H9 (cell line): ENCODE data around the gene FOS. TPM values are rescaled to one million over a fixed set of nuclear protein-coding genes. Genes with fewer than 3 reads are reported as not detected.

Experiments
- DNase-seq: peaks from one replicate; pipeline ENCODE4 v3.0.0-alpha.2; 2017
- H2AFZ ChIP-seq: one replicate; pipeline ENCODE4 v1.6.1; 2013; ENCODE audit warnings: mild to moderate bottlenecking, low read length, control low read depth, moderate library complexity
- H2AK5ac ChIP-seq: 2 replicates; pipeline ENCODE4 v1.6.1; 2013; ENCODE audit warnings: low read length, control low read depth, mixed read lengths; ENCODE audit not compliant: insufficient read length
- H2BK120ac ChIP-seq: one replicate; pipeline ENCODE4 v1.6.1; 2013; ENCODE audit warnings: low read depth, mild to moderate bottlenecking, low read length, control low read depth, inconsistent platforms; ENCODE audit not compliant: poor library complexity, severe bottlenecking
- H2BK12ac ChIP-seq: 2 replicates; pipeline ENCODE4 v1.6.1; 2013; ENCODE audit warnings: low read length, control low read depth, mixed read lengths, low read depth; ENCODE audit not compliant: insufficient read length
- H2BK15ac ChIP-seq: 2 replicates; pipeline ENCODE4 v1.6.1; 2013; ENCODE audit warnings: low read depth, low read length, control low read depth
- H2BK20ac ChIP-seq: one replicate; pipeline ENCODE4 v1.6.1; 2013; ENCODE audit warnings: low read depth, mild to moderate bottlenecking, low read length, control low read depth, inconsistent platforms; ENCODE audit not compliant: poor library complexity, severe bottlenecking
- H2BK5ac ChIP-seq: 2 replicates; pipeline ENCODE4 v1.6.1; 2013; ENCODE audit warnings: low read length, control low read depth, mixed read lengths; ENCODE audit not compliant: insufficient read length
- H3K14ac ChIP-seq: 2 replicates; pipeline ENCODE4 v1.6.1; 2013; ENCODE audit warnings: low read length, control low read depth; ENCODE audit not compliant: insufficient read depth
- H3K18ac ChIP-seq: 2 replicates; pipeline ENCODE4 v1.6.1; 2013; ENCODE audit warnings: low read depth, mild to moderate bottlenecking, mixed read lengths, low read length, control low read depth; ENCODE audit not compliant: insufficient read length
- H3K23ac ChIP-seq: 2 replicates; pipeline ENCODE4 v1.6.1; 2013; ENCODE audit warnings: low read length, control low read depth, mixed read lengths, low read depth; ENCODE audit not compliant: insufficient read length
- H3K23me2 ChIP-seq: 2 replicates; pipeline ENCODE4 v1.6.1; 2013; ENCODE audit warnings: low read depth, mild to moderate bottlenecking, mixed read lengths, low read length, control low read depth; ENCODE audit not compliant: insufficient read length, poor library complexity, severe bottlenecking
- H3K27ac ChIP-seq: 2 replicates; pipeline ENCODE4 v1.5.1; 2013; ENCODE audit warnings: low read length, control low read depth, mixed read lengths, low read depth; ENCODE audit not compliant: insufficient read length
- H3K27me3 ChIP-seq: 2 replicates; pipeline ENCODE4 v1.6.1; 2013; ENCODE audit warnings: low read length, control low read depth, inconsistent platforms; ENCODE audit not compliant: insufficient read depth
- H3K4ac ChIP-seq: 2 replicates; pipeline ENCODE4 v1.6.1; 2013; ENCODE audit warnings: low read depth, mild to moderate bottlenecking, control low read depth, inconsistent platforms, low read length, moderate library complexity
- H3K4me1 ChIP-seq: 2 replicates; pipeline ENCODE4 v1.6.1; 2013; ENCODE audit warnings: low read length, control low read depth, inconsistent platforms; ENCODE audit not compliant: insufficient read depth
- H3K4me2 ChIP-seq: 2 replicates; pipeline ENCODE4 v1.6.1; 2013; ENCODE audit warnings: low read length, control low read depth, mixed read lengths; ENCODE audit not compliant: insufficient read length, insufficient read depth
- H3K56ac ChIP-seq: 2 replicates; pipeline ENCODE4 v1.6.1; 2013; ENCODE audit warnings: low read depth, mild to moderate bottlenecking, mixed read lengths, low read length, control low read depth; ENCODE audit not compliant: insufficient read length
- H3K79me1 ChIP-seq: 2 replicates; pipeline ENCODE4 v1.6.1; 2013; ENCODE audit warnings: low read depth, mild to moderate bottlenecking, moderate library complexity, low read length, control low read depth, inconsistent platforms; ENCODE audit not compliant: insufficient read depth, poor library complexity, severe bottlenecking
- H3K79me2 ChIP-seq: 2 replicates; pipeline ENCODE4 v1.6.1; 2013; ENCODE audit warnings: low read length, control low read depth, inconsistent platforms; ENCODE audit not compliant: insufficient read depth
- H3K9ac ChIP-seq: 2 replicates; pipeline ENCODE4 v1.6.1; 2013; ENCODE audit warnings: low read length, control low read depth, mixed read lengths; ENCODE audit not compliant: insufficient read length; ENCODE audit errors: extremely low read depth
- H3K9me3 ChIP-seq: one replicate; pipeline ENCODE4 v1.6.1; 2013; ENCODE audit warnings: low read depth, low read length, inconsistent platforms; ENCODE audit not compliant: control insufficient read depth
- H3T11ph ChIP-seq: one replicate; pipeline ENCODE4 v1.6.1; 2013; ENCODE audit warnings: mild to moderate bottlenecking, low read length, control low read depth, inconsistent platforms
- H4K20me1 ChIP-seq: one replicate; pipeline ENCODE4 v1.6.1; 2013; ENCODE audit not compliant: control insufficient read depth, insufficient read length, insufficient read depth
- H4K5ac ChIP-seq: 2 replicates; pipeline ENCODE4 v1.6.1; 2013; ENCODE audit warnings: low read depth, mild to moderate bottlenecking, mixed read lengths, low read length, control low read depth; ENCODE audit not compliant: insufficient read length
- H4K8ac ChIP-seq: replicated peaks from 2 replicates; pipeline ENCODE4 v1.6.1; 2013; ENCODE audit warnings: low read length, control low read depth, mixed read lengths, low read depth; ENCODE audit not compliant: insufficient read length
- H4K91ac ChIP-seq: 2 replicates; pipeline ENCODE4 v1.6.1; 2013; ENCODE audit warnings: low read depth, mild to moderate bottlenecking, moderate library complexity, mixed read lengths, low read length, control low read depth; ENCODE audit not compliant: insufficient read length
- H3K27ac Mint-ChIP-seq, 3 experiments: 2 replicates in 2 of 3; 3 replicates in 1 of 3; pipeline ENCODE4 v1.8.0; 2020 to 2021; ENCODE audit warnings: mixed read lengths in 3 of 3, mild to moderate bottlenecking in 1 of 3, moderate library complexity in 1 of 3
- H3K27me3 Mint-ChIP-seq: 2 replicates; pipeline ENCODE4 v1.8.0; 2021; ENCODE audit warnings: low read depth, mild to moderate bottlenecking, moderate library complexity, mixed read lengths
- H3K36me3 Mint-ChIP-seq, 3 experiments: 2 replicates in 2 of 3; 3 replicates in 1 of 3; pipeline ENCODE4 v1.8.0; 2020 to 2021; ENCODE audit warnings: low read depth in 3 of 3, mixed read lengths in 3 of 3; ENCODE audit not compliant: insufficient read depth in 1 of 3
- H3K4me1 Mint-ChIP-seq, 2 experiments: 2 replicates each; pipeline ENCODE4 v1.8.0; 2020; ENCODE audit warnings: mixed read lengths in 2 of 2
- H3K4me3 Mint-ChIP-seq, 2 experiments: 2 replicates in 1 of 2; 3 replicates in 1 of 2; pipeline ENCODE4 v1.8.0; 2020 to 2021; ENCODE audit warnings: mild to moderate bottlenecking in 2 of 2, mixed read lengths in 2 of 2, moderate library complexity in 1 of 2
- H3K9me3 Mint-ChIP-seq, 2 experiments: 2 replicates in 1 of 2; 3 replicates in 1 of 2; pipeline ENCODE4 v1.8.0; 2020; ENCODE audit warnings: mild to moderate bottlenecking in 2 of 2, mixed read lengths in 2 of 2, moderate library complexity in 1 of 2
- WGBS: extraction: QIAGEN DNeasy Blood & Tissue Kit; methylation state at CpG from one replicate; pipeline ENCODE4 v1.1.7; 2013; ENCODE audit warnings: missing lambda C conversion rate, low lambda C conversion rate, mixed read lengths; ENCODE audit not compliant: insufficient read length; ENCODE audit errors: extremely low coverage; 5-methylcytosine and 5-hydroxymethylcytosine counted together
- total RNA-seq: library from RNA; stranded (reverse); gene quantifications from 2 replicates; pipeline ENCODE4 v1.2.1, GENCODE V29; 2021
- TF ChIP-seq, protein P1 (sequence below): fragments of 200-600 bp; sonication (generic); conservative IDR thresholded peaks from 3 replicates; pipeline ENCODE4 v1.8.0; 2021; ENCODE audit warnings: antibody characterized with exemption, mild to moderate bottlenecking

FOS gene
- total RNA-seq, 1 experiment from 2014 or later, result 33.9 TPM

- no peak overlapping the region for H3K9ac ChIP-seq
- Mint-ChIP-seq H3K9me3 (no peaks in the 10 kb centered on the region), H3K36me3 (no peaks in the 10 kb centered on the region), H3K27me3 (no peaks in the 10 kb centered on the region; the same call in 1 of the 2 replicates), H3K27ac (no peak overlapping the region; a peak in 1 of 7 replicates), H3K4me1 (peaks cover 12 to 18% of the 10 kb centered on the region in 2 experiments), H3K4me3 (no peak overlapping the region)
- H3T11ph ChIP-seq, result no peak overlapping the region
- H3K56ac ChIP-seq, result no peak overlapping the region
- H3K27ac ChIP-seq, result no peak overlapping the region
- no peaks in the 10 kb centered on the region for H3K79me2 ChIP-seq
- peaks cover 11% of the 10 kb centered on the region for H3K23me2 ChIP-seq
- no peak overlapping the region for H4K8ac ChIP-seq
- no CpG with 5 or more reads among the region's 8 CpGs for WGBS
- no peak overlapping the region for H2BK15ac ChIP-seq
- TF ChIP-seq, protein P1, sequence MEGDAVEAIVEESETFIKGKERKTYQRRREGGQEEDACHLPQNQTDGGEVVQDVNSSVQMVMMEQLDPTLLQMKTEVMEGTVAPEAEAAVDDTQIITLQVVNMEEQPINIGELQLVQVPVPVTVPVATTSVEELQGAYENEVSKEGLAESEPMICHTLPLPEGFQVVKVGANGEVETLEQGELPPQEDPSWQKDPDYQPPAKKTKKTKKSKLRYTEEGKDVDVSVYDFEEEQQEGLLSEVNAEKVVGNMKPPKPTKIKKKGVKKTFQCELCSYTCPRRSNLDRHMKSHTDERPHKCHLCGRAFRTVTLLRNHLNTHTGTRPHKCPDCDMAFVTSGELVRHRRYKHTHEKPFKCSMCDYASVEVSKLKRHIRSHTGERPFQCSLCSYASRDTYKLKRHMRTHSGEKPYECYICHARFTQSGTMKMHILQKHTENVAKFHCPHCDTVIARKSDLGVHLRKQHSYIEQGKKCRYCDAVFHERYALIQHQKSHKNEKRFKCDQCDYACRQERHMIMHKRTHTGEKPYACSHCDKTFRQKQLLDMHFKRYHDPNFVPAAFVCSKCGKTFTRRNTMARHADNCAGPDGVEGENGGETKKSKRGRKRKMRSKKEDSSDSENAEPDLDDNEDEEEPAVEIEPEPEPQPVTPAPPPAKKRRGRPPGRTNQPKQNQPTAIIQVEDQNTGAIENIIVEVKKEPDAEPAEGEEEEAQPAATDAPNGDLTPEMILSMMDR, result no peak
- H2BK20ac ChIP-seq, result no peak overlapping the region
- H3K23ac ChIP-seq, result no peak overlapping the region
- H3K18ac ChIP-seq, result no peak overlapping the region
- no peak overlapping the region for H4K91ac ChIP-seq
- no peak overlapping the region for H3K4me2 ChIP-seq
- no peaks in the 10 kb centered on the region for H4K20me1 ChIP-seq
- H2BK120ac ChIP-seq, result no peak overlapping the region
- no peak overlapping the region for H2AFZ ChIP-seq
- H3K79me1 ChIP-seq, result no peaks in the 10 kb centered on the region
- H2BK12ac ChIP-seq, result no peak overlapping the region
- no peak overlapping the region for H4K5ac ChIP-seq
- H3K9me3 ChIP-seq, result no peaks in the 10 kb centered on the region
- H3K4ac ChIP-seq, result no peak overlapping the region
- H3K4me1 ChIP-seq, result peaks cover 4% of the 10 kb centered on the region; the same call in 1 of the 2 replicates
- no peaks in the 10 kb centered on the region for H3K27me3 ChIP-seq
- H2AK5ac ChIP-seq, result no peak overlapping the region
- no peak overlapping the region for H2BK5ac ChIP-seq
- DNase-seq, result no peak
- H3K14ac ChIP-seq, result no peak overlapping the region
These were observed 20.4 kb downstream of the FOS start for GRCh38 chr14:75299059-75299458.
